K562 (cell line): ENCODE measurements around the gene POGLUT2. TPM values are rescaled to one million over a fixed set of nuclear protein-coding genes. Genes with fewer than 3 reads are reported as not detected.

ENCODE experiments used
- ATAC-seq: fragments of 200-7000 bp; cut with Tn5 transposase; 3 replicates; pipeline ENCODE4 v1.9.1; 2020; ENCODE audit warnings: moderate library complexity
- BruUV-seq: library from RNA; stranded (reverse); fragments of 400-500 nt; replicated peaks from 2 replicates; lab custom pipeline; 2021; lab: Mats Ljungman, UMichigan
- CTCF ChIA-PET: fragments of 300-600 bp; formaldehyde crosslinking; extraction: SDS; loops from one replicate; lab custom pipeline; 2021; ENCODE audit warnings: low intra/inter-chr PET ratio; lab: Yijun Ruan, JAX
- POLR2A ChIA-PET: fragments of 300-600, 350-650 bp; sonication (Branson Sonifier 250); formaldehyde crosslinking; extraction: SDS; loops from one replicate; lab custom pipeline; 2021; ENCODE audit warnings: antibody characterized with exemption, inconsistent platforms; lab: Yijun Ruan, JAX
- DNase-seq, 4 experiments: peaks; one replicate each; pipeline versions ENCODE4 v3.0.0 to v3.0.0-alpha.2; 2011 to 2018; ENCODE audit warnings: low spot score in 3 of 4, mixed read lengths in 3 of 4; ENCODE audit errors: extremely low read depth in 1 of 4
- FAIRE-seq: peaks from 2 replicates; lab custom pipeline; 2011; peaks lifted over from hg19 to GRCh38; lab: Jason Lieb, UNC
- H2AFZ ChIP-seq: 2 replicates; pipeline ENCODE4 v1.6.0; 2011; ENCODE audit warnings: low read depth, low read length, control low read depth, inconsistent platforms
- H3K27ac ChIP-seq: fragments of 200-600 bp; 3 replicates; pipeline ENCODE4 v1.8.0; 2011; ENCODE audit warnings: low read depth, mild to moderate bottlenecking, control low read depth, inconsistent platforms, low read length, moderate library complexity, mixed read lengths; ENCODE audit errors: extremely low read depth
- H3K27me3 ChIP-seq, 2 experiments: fragments of 300-600 bp in 1 of 2; 2 replicates in 1 of 2; 3 replicates in 1 of 2; pipeline versions ENCODE4 v1.6.0 to v1.8.0; 2011; ENCODE audit warnings: inconsistent platforms in 2 of 2, low read length in 2 of 2, mild to moderate bottlenecking in 1 of 2, mixed read lengths in 1 of 2, moderate library complexity in 1 of 2; ENCODE audit not compliant: control insufficient read depth in 2 of 2, insufficient read depth in 2 of 2
- H3K36me3 ChIP-seq: fragments of 300-600 bp; 3 replicates; pipeline ENCODE4 v1.8.0; 2011; ENCODE audit warnings: mild to moderate bottlenecking, low read length, inconsistent platforms; ENCODE audit not compliant: control insufficient read depth, insufficient read depth
- H3K4me1 ChIP-seq, 2 experiments: fragments of 200-600 bp in 1 of 2; replicated peaks in 1 of 2; 2 replicates in 1 of 2; 3 replicates in 1 of 2; pipeline versions ENCODE4 v1.5.1 to v1.8.0; 2011; ENCODE audit warnings: inconsistent platforms in 2 of 2, low read length in 2 of 2, mild to moderate bottlenecking in 1 of 2, mixed read lengths in 1 of 2, moderate library complexity in 1 of 2; ENCODE audit not compliant: control insufficient read depth in 2 of 2, insufficient read depth in 2 of 2
- H3K4me2 ChIP-seq: 2 replicates; pipeline ENCODE4 v1.6.1; 2011; ENCODE audit warnings: low read length, control low read depth, inconsistent platforms, mixed read lengths; ENCODE audit not compliant: insufficient read depth
- H3K4me3 ChIP-seq: fragments of 200-600 bp; sonication (generic), shearing (Covaris generic); 2 replicates; pipeline ENCODE4 v1.5.1; 2016; ENCODE audit warnings: control low read depth, inconsistent platforms
- H3K79me2 ChIP-seq: fragments of 200-600 bp; 3 replicates; pipeline ENCODE4 v1.8.0; 2011; ENCODE audit warnings: low read length, inconsistent platforms; ENCODE audit not compliant: control insufficient read depth, insufficient read depth
- H3K9ac ChIP-seq, 2 experiments: 2 replicates each; pipeline versions ENCODE4 v1.6.0 to v1.6.1; 2011; ENCODE audit warnings: low read depth in 2 of 2, low read length in 2 of 2, control low read depth in 1 of 2, inconsistent platforms in 1 of 2, mild to moderate bottlenecking in 1 of 2, mixed read lengths in 1 of 2; ENCODE audit not compliant: insufficient read depth in 1 of 2
- H3K9me1 ChIP-seq: one replicate; pipeline ENCODE4 v1.6.0; 2011; ENCODE audit warnings: inconsistent platforms, mild to moderate bottlenecking, low read length, moderate library complexity; ENCODE audit not compliant: control insufficient read depth, insufficient read depth
- H3K9me3 ChIP-seq: replicated peaks from 2 replicates; pipeline ENCODE4 v1.5.1; 2011; ENCODE audit warnings: low read depth, low read length, inconsistent platforms; ENCODE audit not compliant: control insufficient read depth, insufficient read depth
- H4K20me1 ChIP-seq: replicated peaks from 2 replicates; pipeline ENCODE4 v1.6.1; 2011; ENCODE audit warnings: low read length, inconsistent platforms, mixed read lengths; ENCODE audit not compliant: control insufficient read depth, insufficient read depth
- ARID4B ChIP-seq: sonication (generic); formaldehyde crosslinking; IDR thresholded peaks from 2 replicates; pipeline ENCODE4 v1.8.0; 2022; ENCODE audit warnings: mild to moderate bottlenecking, missing genetic modification reagents
- ATF1 ChIP-seq, 2 experiments: fragments of 450-650 bp in 1 of 2; IDR thresholded peaks; 2 replicates each; pipeline ENCODE4 v1.6.1; 2016; ENCODE audit warnings: missing compliant biosample characterization in 1 of 2, missing genetic modification characterization in 1 of 2
- DEAF1 ChIP-seq: fragments of 450-650 bp; formaldehyde crosslinking; IDR thresholded peaks from 2 replicates; pipeline ENCODE4 v1.4.0; 2020; ENCODE audit warnings: mild to moderate bottlenecking, moderate library complexity
- UBTF ChIP-seq, 2 experiments: IDR thresholded peaks; 2 replicates each; pipeline ENCODE4 v1.6.1; 2012; ENCODE audit warnings: improper control_type of control experiment in 2 of 2, low read depth in 2 of 2, low read length in 2 of 2, borderline replicate concordance in 1 of 2
- WGBS: fragments of 100-300 bp; shearing (Covaris generic); methylation state at CpG from one replicate; pipeline ENCODE4 v1.1.6; 2016; ENCODE audit warnings: low coverage, mixed read lengths; ENCODE audit not compliant: insufficient coverage; ENCODE audit errors: missing lambda C conversion rate; 5-methylcytosine and 5-hydroxymethylcytosine counted together
- in situ Hi-C: fragments of 300-500 bp; cut with MboI; formaldehyde crosslinking; loops from 4 replicates; pipeline ENCODE4 v1.15.0; 2018; ENCODE audit warnings: inconsistent platforms, mixed read lengths
- intact Hi-C: fragments of 100-400 bp; cut with micrococcal nuclease; formaldehyde crosslinking; loops from 2 replicates; pipeline ENCODE4 v1.14.2; 2022
- polyA plus RNA-seq, 8 experiments: library from polyadenylated mRNA; depleted of rRNA in 4 of 8; stranded (reverse) in 5 of 8; unstranded in 3 of 8; fragments of >200 nt; fragmentation: Nextera tagmentation in 2 of 8; fragmentation: Illumina TruSeq in 1 of 8; extraction: Ambion mirVana in 2 of 8; extraction: Trizol in 1 of 8; gene quantifications; 2 replicates each; pipeline versions ENCODE4 v1.2.1 to v1.2.3, GENCODE V29; 2011 to 2014; ENCODE audit warnings: inconsistent platforms in 1 of 8, missing spikeins in 1 of 8
- total RNA-seq, 7 experiments: library from RNA; depleted of rRNA in 6 of 7; stranded (reverse); fragments of >200 nt in 6 of 7; fragmentation: Illumina TruSeq in 2 of 7; extraction: Trizol in 2 of 7; gene quantifications; 2 replicates each; pipeline versions ENCODE4 v1.2.1 to v1.2.3, GENCODE V29; 2011 to 2021; ENCODE audit warnings: low replicate concordance in 1 of 7

POGLUT2 gene
- total and polyA plus RNA-seq, 9 of the 15 experiments (the other 6 are each of a cell fraction or from before 2014, with no cell fraction given) = 3.8 to 11.8 (median 10.8) TPM

GRCh38 chr13:102773441-102774213 lies 25.1 kb downstream of the POGLUT2 start, which contains the start of gene TEX30 (continued):
- no peak for TF ChIP-seq DEAF1 (CRISPR knock-in tag)

GRCh38 chr13:102772042-102772425 lies 26.7 kb downstream of the POGLUT2 start:
- Histone ChIP-seq H3K4me3 (peak overlapping the region; percentile 86; the same call in 1 of the 2 replicates), H3K4me2 (peak overlapping the region; percentile 88), H3K9ac (peak overlapping the region in 1 of 2 experiments; percentile 97; a peak in 3 of 4 replicates)
- no peak for TF ChIP-seq UBTF (IDR thresholded peaks at IDR 0.05; ENCODE audit: borderline replicate concordance in 1 of 2, low read depth in 2 of 2, low read length in 2 of 2)
- no peak for TF ChIP-seq ATF1 (CRISPR knock-in tag; IDR thresholded peaks at IDR 0.05)
- no peak for TF ChIP-seq ATF1 (tag; IDR thresholded peaks at IDR 0.05)
- no peak for TF ChIP-seq ARID4B (CRISPR knock-in tag)

More at GRCh38 chr13:102772042-102772425, 26.7 kb downstream of the POGLUT2 start:
- peaks cover 26% of the 10 kb centered on the region; the same call in 1 of the 3 replicates for H3K36me3 ChIP-seq
- H3K4me1 ChIP-seq = peaks cover 11 to 26% of the 10 kb centered on the region in 2 experiments; a peak in 4 of 5 replicates
- peaks cover 24% of the 10 kb centered on the region for H3K79me2 ChIP-seq
- no peak overlapping the region for H2AFZ ChIP-seq
- ATAC-seq = no peak
- FAIRE-seq = no peak
- no peaks in the 10 kb centered on the region for H3K9me1 ChIP-seq
- intact Hi-C loops = loop anchor here (2.0 to 10.0 kb wide), 3 partner anchors 75 to 175 kb away; partner anchors contain the start of genes ERCC5 and TPP2
- no peak overlapping the region; the same call in 2 of the 3 replicates for H3K27ac ChIP-seq
- ChIA-PET POLR2A (interaction anchor here (2.0 kb wide), 1 partner anchor 13 kb away, joined by 8 read pairs; a partner anchor contains a TSS), CTCF (no interaction called here)
- H3K9me3 ChIP-seq = no peaks in the 10 kb centered on the region
- no peak for DNase-seq
- no peaks in the 10 kb centered on the region for H4K20me1 ChIP-seq
- in situ Hi-C loops = no loop called here
- 75% methylated on average over 6 of the region's 16 CpGs for WGBS
- H3K27me3 ChIP-seq = no peaks in the 10 kb centered on the region
- no TSS peak for BruUV-seq
